ENCODE results near the gene SEPTIN1. TPM values are rescaled to one million over a fixed set of nuclear protein-coding genes. Genes with fewer than 3 reads are reported as not detected.

Gene SEPTIN1
- total RNA-seq, 2 donors from 2014 or later = 223 to 233 TPM

GRCh38 chr16:30355144-30355953, 27.0 kb downstream of the SEPTIN1 start, which contains the start of gene CD2BP2:
TSS of gene CD2BP2 (minus strand) at chr16:30355308. CDS start at chr16:30354681, 627 bp downstream.
- Mint-ChIP-seq H3K4me3 (peak within 1 kb of the TSS; percentile 92 to 94), H3K36me3 (ENCODE audit: insufficient read depth in 2 of 2) (peaks cover 4 to 16% of the 10 kb centered on the region in 2 donors), H3K27ac (peak within 1 kb of the TSS; percentile 92), H3K27me3 (ENCODE audit: low read depth) (no peaks in the 10 kb centered on the region), H3K9me3 (no peaks in the 10 kb centered on the region), H3K4me1 (ENCODE audit: low read depth) (peaks cover 59% of the 10 kb centered on the region)
- ATAC-seq (replicated peaks in 1 of 2) = peak; percentile 84 to 87
- DNase-seq = peak; percentile 87 to 91

- DNase-seq = peak in 1 of 2 donors; percentile 52
- ATAC-seq (replicated peaks in 1 of 2) = peak; percentile 35 to 37
- H3K4me3 Mint-ChIP-seq = peak overlapping the region; percentile 92 to 94
- H3K36me3 Mint-ChIP-seq (ENCODE audit: insufficient read depth in 2 of 2) = peaks cover 5 to 17% of the 10 kb centered on the region in 2 donors
- peak overlapping the region; percentile 92 for H3K27ac Mint-ChIP-seq
- H3K9me3 Mint-ChIP-seq = no peaks in the 10 kb centered on the region
- no peaks in the 10 kb centered on the region for H3K27me3 Mint-ChIP-seq (ENCODE audit: low read depth)
- peaks cover 67% of the 10 kb centered on the region for H3K4me1 Mint-ChIP-seq (ENCODE audit: low read depth)
Observed at GRCh38 chr16:30354423-30355143, 27.8 kb downstream of the SEPTIN1 start.

GRCh38 chr16:30353438-30354129, 28.8 kb downstream of the SEPTIN1 start:
- Mint-ChIP-seq H3K36me3 (ENCODE audit: insufficient read depth in 2 of 2) (peaks cover 5 to 19% of the 10 kb centered on the region in 2 donors), H3K9me3 (no peaks in the 10 kb centered on the region), H3K27me3 (ENCODE audit: low read depth) (no peaks in the 10 kb centered on the region), H3K27ac (peak overlapping the region; percentile 82), H3K4me3 (peak overlapping the region; percentile 92 to 94), H3K4me1 (ENCODE audit: low read depth) (peaks cover 71% of the 10 kb centered on the region)
- ATAC-seq (replicated peaks in 1 of 2) = no peak
- DNase-seq = no peak

GRCh38 chr16:30352488-30353401, 29.6 kb downstream of the SEPTIN1 start:
- Mint-ChIP-seq H3K4me3 (peak overlapping the region; percentile 16 to 22), H3K9me3 (no peaks in the 10 kb centered on the region), H3K36me3 (ENCODE audit: insufficient read depth in 2 of 2) (peaks cover 5 to 19% of the 10 kb centered on the region in 2 donors), H3K4me1 (ENCODE audit: low read depth) (peaks cover 71% of the 10 kb centered on the region), H3K27me3 (ENCODE audit: low read depth) (no peaks in the 10 kb centered on the region), H3K27ac (peak overlapping the region; percentile 20)
- ATAC-seq (replicated peaks in 1 of 2) (no peak), DNase-seq (no peak)

- ATAC-seq (replicated peaks in 1 of 2) (no peak), DNase-seq (no peak)
- Mint-ChIP-seq H3K4me3 (no peak overlapping the region), H3K9me3 (no peaks in the 10 kb centered on the region), H3K4me1 (ENCODE audit: low read depth) (peaks cover 66% of the 10 kb centered on the region), H3K27ac (peak overlapping the region; percentile 19), H3K36me3 (ENCODE audit: insufficient read depth in 2 of 2) (peaks cover 5 to 19% of the 10 kb centered on the region in 2 donors), H3K27me3 (ENCODE audit: low read depth) (no peaks in the 10 kb centered on the region)
Observed at GRCh38 chr16:30351586-30352419, 30.6 kb downstream of the SEPTIN1 start.

GRCh38 chr16:30351001-30351441, 31.3 kb downstream of the SEPTIN1 start:
- H3K27me3 Mint-ChIP-seq (ENCODE audit: low read depth) = no peaks in the 10 kb centered on the region
- H3K9me3 Mint-ChIP-seq = no peaks in the 10 kb centered on the region
- H3K36me3 Mint-ChIP-seq (ENCODE audit: insufficient read depth in 2 of 2) = peaks cover 5 to 19% of the 10 kb centered on the region in 2 donors
- H3K4me1 Mint-ChIP-seq (ENCODE audit: low read depth) = peaks cover 62% of the 10 kb centered on the region
- H3K4me3 Mint-ChIP-seq = peak overlapping the region in 1 of 2 donors; percentile 9
- ATAC-seq (replicated peaks in 1 of 2) (no peak), DNase-seq (no peak)
- H3K27ac Mint-ChIP-seq = peak overlapping the region; percentile 59

- Mint-ChIP-seq H3K9me3 (no peaks in the 10 kb centered on the region), H3K4me3 (peak overlapping the region; percentile 4 to 9), H3K27ac (peak overlapping the region; percentile 59), H3K27me3 (ENCODE audit: low read depth) (no peaks in the 10 kb centered on the region), H3K36me3 (ENCODE audit: insufficient read depth in 2 of 2) (peaks cover 5 to 19% of the 10 kb centered on the region in 2 donors), H3K4me1 (ENCODE audit: low read depth) (peaks cover 55% of the 10 kb centered on the region)
- DNase-seq = peak; percentile 44 to 48
- peak; percentile 60 to 71 for ATAC-seq (replicated peaks in 1 of 2)
Observed at GRCh38 chr16:30350134-30350871, 32.1 kb downstream of the SEPTIN1 start.

GRCh38 chr16:30349675-30350074, 32.7 kb downstream of the SEPTIN1 start:
- H3K27ac Mint-ChIP-seq = peak overlapping the region; percentile 46
- H3K27me3 Mint-ChIP-seq (ENCODE audit: low read depth) = no peaks in the 10 kb centered on the region
- peak overlapping the region in 1 of 2 donors; percentile 32 for H3K4me3 Mint-ChIP-seq
- H3K4me1 Mint-ChIP-seq (ENCODE audit: low read depth) = peaks cover 53% of the 10 kb centered on the region
- ATAC-seq (replicated peaks in 1 of 2) = no peak
- DNase-seq = no peak
- peaks cover 5 to 19% of the 10 kb centered on the region in 2 donors for H3K36me3 Mint-ChIP-seq (ENCODE audit: insufficient read depth in 2 of 2)
- no peaks in the 10 kb centered on the region for H3K9me3 Mint-ChIP-seq

GRCh38 chr16:30348929-30349328, 33.4 kb downstream of the SEPTIN1 start:
- DNase-seq = no peak
- Mint-ChIP-seq H3K4me1 (ENCODE audit: low read depth) (peaks cover 45% of the 10 kb centered on the region), H3K36me3 (ENCODE audit: insufficient read depth in 2 of 2) (peaks cover 5 to 17% of the 10 kb centered on the region in 2 donors), H3K27me3 (ENCODE audit: low read depth) (no peaks in the 10 kb centered on the region), H3K4me3 (no peak overlapping the region), H3K27ac (peak overlapping the region; percentile 55), H3K9me3 (no peaks in the 10 kb centered on the region)
- no peak for ATAC-seq (replicated peaks in 1 of 2)

GRCh38 chr16:30348113-30348512, 34.2 kb downstream of the SEPTIN1 start:
- Mint-ChIP-seq H3K27ac (peak overlapping the region; percentile 46), H3K4me1 (ENCODE audit: low read depth) (peaks cover 37% of the 10 kb centered on the region), H3K27me3 (ENCODE audit: low read depth) (no peaks in the 10 kb centered on the region), H3K9me3 (no peaks in the 10 kb centered on the region), H3K36me3 (ENCODE audit: insufficient read depth in 2 of 2) (peaks cover 5 to 12% of the 10 kb centered on the region in 2 donors), H3K4me3 (no peak overlapping the region)
- ATAC-seq (replicated peaks in 1 of 2) (no peak), DNase-seq (no peak)

- H3K36me3 Mint-ChIP-seq (ENCODE audit: insufficient read depth in 2 of 2) = peaks cover 3 to 10% of the 10 kb centered on the region in 2 donors
- DNase-seq (no peak), ATAC-seq (replicated peaks in 1 of 2) (no peak)
- H3K27ac Mint-ChIP-seq = no peak overlapping the region
- no peak overlapping the region for H3K4me3 Mint-ChIP-seq
- H3K27me3 Mint-ChIP-seq (ENCODE audit: low read depth) = no peaks in the 10 kb centered on the region
- H3K9me3 Mint-ChIP-seq = no peaks in the 10 kb centered on the region
- H3K4me1 Mint-ChIP-seq (ENCODE audit: low read depth) = peaks cover 21% of the 10 kb centered on the region
Observed at GRCh38 chr16:30346286-30346685, 36.1 kb downstream of the SEPTIN1 start.

Measured in activated T-cell treated with anti-CD3 and anti-CD28 coated beads, Interleukin-2, amount 50 U/mL, for 72 hours (primary cell).